NOMO-1 treated with dmso at 0.1 percent for 144 hours (cell line): ENCODE data around the gene COL7A1.

Source experiments
- DNase-seq: peaks from one replicate; lab custom pipeline; 2025; ENCODE audit not compliant: unreplicated experiment; lab: John Stamatoyannopoulos, UW

The COL7A1 gene

DNA sequence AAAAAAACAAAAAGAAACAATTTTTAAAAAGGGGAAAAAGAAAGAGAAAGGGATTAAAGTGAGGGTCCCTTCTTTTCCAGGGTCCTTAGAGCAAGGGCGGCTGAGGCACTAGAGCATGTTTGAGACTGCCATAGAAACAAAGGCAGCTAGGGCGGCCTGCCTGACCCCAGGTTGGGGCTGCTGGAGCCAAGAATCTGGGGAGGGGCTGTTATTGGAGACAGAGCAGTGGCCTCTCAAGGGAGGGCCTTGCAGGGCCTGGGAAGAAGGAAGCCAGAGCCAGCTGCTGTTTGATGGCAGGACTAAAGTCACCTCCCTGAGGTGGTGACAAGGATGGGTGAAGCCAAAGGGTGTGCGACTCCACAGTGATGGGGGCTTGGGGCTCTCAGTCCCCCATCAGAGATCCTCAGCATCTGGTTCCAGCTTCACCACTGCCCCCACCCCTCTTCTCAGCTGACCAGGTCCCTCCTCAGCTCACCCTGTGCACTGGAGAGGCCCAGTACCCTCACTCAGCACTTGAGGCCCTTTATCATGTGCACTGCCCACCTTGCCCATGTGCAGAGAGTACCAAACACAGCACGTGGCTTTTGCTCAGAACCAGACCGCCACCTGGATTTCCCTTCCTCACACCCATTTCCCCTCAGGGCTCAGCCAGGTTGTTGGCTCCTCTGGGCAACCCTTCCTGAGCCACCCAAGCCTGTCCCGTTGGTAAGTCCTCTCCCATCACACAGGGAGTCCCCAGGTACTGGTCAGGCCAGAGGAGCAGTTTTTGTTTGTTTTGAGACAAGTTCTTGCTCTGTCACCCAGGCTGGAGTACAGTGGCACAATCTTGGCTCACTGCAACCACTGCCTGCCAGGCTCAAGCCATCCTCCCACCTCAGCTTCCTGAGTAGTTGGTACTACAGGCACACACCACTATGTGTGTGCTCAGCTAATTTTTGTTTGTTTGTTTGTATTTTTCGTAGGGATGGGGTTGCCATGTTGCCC lies 24.7 kb upstream of the COL7A1 start:
- no peak for DNase-seq

- DNase-seq: no peak
These were observed 22.4 kb upstream of the COL7A1 start for GRCh38 chr3:48617559-48617958.

GRCh38 chr3:48614044-48614443 lies 18.9 kb upstream of the COL7A1 start:
- DNase-seq: peak; percentile 65

- DNase-seq: no peak
These were observed 17.2 kb upstream of the COL7A1 start for GRCh38 chr3:48612309-48612708.

DNA sequence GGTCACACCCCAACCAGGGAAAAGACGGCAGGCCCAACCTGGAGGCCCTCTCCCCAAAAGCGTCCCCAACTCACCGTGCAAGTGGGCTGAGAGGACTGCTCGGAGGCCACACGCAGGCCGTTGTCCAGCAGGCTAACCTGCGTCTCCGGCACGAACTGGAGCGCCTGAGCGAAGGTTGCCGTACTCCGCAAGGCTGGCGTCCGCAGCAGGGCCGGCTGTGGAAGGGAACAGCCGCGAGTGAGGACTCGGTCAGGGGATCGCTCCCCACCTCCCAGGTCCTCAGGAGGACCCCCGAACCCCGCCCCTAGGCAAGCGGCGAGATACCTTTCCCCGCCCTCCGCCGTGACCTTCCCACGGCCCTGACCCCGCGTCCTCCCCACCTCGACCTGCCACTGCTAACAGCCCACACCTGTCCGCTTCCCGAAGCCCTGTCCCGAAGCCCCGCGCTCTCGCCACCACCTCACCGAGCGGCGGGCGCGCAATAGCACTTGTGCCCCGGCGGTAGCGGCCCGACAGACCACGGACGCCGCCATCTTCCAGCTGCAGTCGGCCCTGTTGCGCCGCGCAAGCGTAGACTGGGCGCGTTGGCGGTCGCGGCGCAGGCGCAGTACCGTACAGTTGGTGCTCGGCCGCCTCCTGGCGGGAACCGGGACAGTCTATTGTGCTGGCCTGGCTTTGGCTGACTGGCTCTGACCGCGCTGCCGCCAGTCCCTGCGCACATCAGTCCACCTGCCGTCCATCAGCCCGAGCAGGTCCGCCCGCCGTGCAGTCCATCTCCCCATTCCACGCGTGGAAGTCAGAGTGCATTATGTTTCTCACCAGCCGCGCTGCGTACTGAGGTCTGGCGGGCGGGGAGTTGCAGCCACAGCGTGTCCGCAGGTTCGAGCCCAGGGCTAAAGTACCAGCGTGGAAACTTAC lies 14.2 kb upstream of the COL7A1 start, which contains the start of gene UQCRC1:
Gene UQCRC1 (minus strand): TSS at position 559 of the 918 bp plus-strand sequence. CDS start 26 bp downstream, at position 533.
- DNase-seq: peak; percentile 89

- DNase-seq: no peak
These were observed 12.4 kb upstream of the COL7A1 start for GRCh38 chr3:48607519-48607918.

DNA sequence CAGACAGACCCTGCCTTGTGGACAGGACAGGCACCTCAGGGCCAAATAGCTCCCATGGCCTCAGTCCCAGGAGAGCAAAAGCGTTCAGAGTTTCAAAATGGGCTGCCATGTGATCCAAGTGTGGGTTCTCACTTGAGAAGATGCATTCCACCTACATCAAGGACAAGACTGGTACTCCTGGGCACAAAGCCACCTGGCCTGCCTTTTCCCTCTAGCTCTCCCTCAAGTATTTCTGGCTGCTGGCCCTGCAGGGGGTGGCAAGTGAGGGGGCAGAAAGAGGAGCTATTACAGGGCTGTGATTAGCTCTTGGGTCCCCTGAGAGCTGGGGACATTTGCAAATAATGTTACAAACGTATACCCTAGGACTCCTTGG lies 6.5 kb upstream of the COL7A1 start:
- no peak for DNase-seq

DNA sequence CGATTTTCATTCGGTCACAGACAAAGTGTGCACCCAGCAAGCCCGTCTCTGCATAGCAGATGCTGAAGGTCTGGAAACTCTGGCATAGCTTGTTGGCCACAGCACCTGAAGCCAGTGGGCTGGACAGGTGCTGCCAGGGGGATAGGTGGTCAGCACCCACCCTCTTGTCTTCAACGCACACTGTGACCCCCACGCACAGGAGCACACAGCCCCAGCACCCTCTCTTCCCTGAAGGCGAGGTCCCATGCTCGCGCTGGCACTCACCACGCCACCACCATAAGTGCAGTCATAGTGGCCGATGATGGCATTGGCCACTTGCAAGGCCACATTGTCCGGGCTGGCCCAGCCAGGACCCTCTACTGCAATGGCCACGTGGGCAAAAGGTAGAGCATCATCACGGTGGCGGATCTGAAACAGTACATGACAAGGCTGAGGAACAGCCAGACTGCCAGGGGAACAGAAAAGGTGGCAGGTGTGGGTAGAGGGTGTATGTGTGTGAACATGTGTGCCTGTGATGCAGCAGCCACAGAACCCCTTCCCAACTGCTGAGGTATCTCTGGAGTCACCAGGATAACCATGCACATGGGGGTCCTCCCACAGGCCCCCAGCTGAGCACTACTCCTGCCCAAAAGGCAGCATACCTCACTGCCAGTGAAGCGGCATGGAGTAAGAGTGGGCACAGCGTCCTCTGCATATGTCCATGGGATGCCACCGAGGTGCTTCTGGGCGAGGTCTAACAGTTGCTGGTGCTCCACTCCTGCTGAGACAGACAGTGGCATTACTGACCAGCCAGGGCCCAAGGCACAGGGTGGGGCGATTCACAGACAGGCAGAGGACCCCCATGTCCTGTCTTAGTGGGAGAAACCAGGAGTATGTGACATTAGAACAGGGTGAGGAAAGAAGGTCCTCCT lies 5.8 kb upstream of the COL7A1 start:
- no peak for DNase-seq

GRCh38 chr3:48599509-48600285 lies 4.6 kb upstream of the COL7A1 start:
- no peak for DNase-seq

- no peak for DNase-seq
These were observed 4.0 kb upstream of the COL7A1 start for GRCh38 chr3:48599077-48599501.

- DNase-seq: no peak
These were observed 3.4 kb upstream of the COL7A1 start for GRCh38 chr3:48598323-48599076.

DNA sequence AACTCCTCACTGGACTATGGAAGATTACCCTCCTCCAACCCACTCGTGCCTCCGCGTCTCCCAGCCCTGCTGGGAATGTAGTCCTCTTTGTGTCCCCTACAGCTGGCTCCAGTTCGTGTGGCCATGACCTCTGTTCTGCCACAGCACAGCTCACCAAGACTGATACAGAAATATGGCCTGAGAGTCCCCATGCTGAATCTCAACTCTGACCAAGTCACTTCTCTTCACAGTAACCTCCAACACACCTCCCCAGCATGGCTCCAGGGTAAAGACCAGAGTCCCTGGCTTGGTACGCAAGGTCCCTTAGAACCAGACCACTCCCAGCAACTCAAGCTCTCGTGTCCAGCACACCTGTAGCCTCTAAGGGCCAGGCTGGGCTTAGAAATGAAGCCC lies 2.3 kb upstream of the COL7A1 start:
- DNase-seq: no peak

- no peak for DNase-seq
These were observed 1.7 kb upstream of the COL7A1 start for GRCh38 chr3:48596676-48597407.

GRCh38 chr3:48596157-48596556 lies 1.0 kb upstream of the COL7A1 start:
- DNase-seq: no peak

GRCh38 chr3:48595526-48596121 lies 495 bp upstream of the COL7A1 start:
- no peak for DNase-seq

DNA sequence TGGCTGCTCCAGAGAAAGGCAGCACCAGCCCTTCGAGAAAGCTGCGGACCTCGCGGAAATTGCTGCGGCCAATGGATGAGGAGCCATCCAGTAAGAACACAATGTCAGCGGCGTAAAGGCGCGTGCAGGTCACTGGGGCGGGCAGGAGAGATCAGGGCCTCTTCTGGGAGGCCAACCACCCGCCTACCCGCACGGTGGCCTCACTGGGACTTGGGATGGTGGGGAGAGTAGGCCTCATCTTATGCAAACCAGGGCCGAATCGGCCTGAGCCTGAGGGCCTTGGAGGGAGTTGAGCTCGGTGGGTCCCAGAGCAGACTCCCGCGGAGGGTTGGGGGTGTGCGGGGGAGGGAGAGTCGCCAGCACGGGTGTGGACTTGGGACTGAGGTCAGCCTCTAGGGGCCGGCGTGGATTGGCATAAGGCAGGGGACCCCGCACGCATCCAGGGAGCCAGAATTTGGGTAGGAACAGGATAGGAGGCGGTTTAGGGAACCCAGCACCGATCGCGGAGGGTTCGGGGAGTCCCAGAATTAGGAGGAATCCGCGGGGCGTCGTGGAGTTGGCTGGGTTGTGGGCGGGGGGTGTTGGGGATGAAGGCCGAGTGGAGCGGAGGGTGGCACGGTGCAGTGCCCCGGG lies 596 bp downstream of the COL7A1 start:
- DNase-seq: no peak

- DNase-seq: no peak
These were observed 1.8 kb downstream of the COL7A1 start for GRCh38 chr3:48593337-48593736.
